GM12878 (cell line): ENCODE results near the gene TBC1D5. TPM values are rescaled to one million over a fixed set of nuclear protein-coding genes. Genes with fewer than 3 reads are reported as not detected.

Source experiments
- ATAC-seq: fragments of 200-7000 bp; cut with Tn5 transposase; 3 replicates; pipeline ENCODE4 v1.9.1; 2020; ENCODE audit warnings: mild to moderate bottlenecking, moderate library complexity
- BruUV-seq: library from RNA; stranded (reverse); fragments of 400-500 nt; replicated peaks from 2 replicates; lab custom pipeline; 2021; lab: Mats Ljungman, UMichigan
- CTCF ChIA-PET: fragments of 300-600 bp; sonication (Branson Sonifier 250); formaldehyde crosslinking; extraction: SDS; loops from one replicate; lab custom pipeline; 2021; ENCODE audit warnings: inconsistent platforms; lab: Yijun Ruan, JAX
- POLR2A ChIA-PET: fragments of 350-600 bp; formaldehyde crosslinking; extraction: SDS; loops from one replicate; lab custom pipeline; 2021; ENCODE audit warnings: inconsistent platforms; lab: Charles Lee
- RAD21 ChIA-PET: fragments of 300-600 bp; sonication (Branson Sonifier 250); formaldehyde crosslinking; loops from one replicate; lab custom pipeline; 2023; ENCODE audit warnings: antibody characterized with exemption; ENCODE audit not compliant: unreplicated experiment; lab: Charles Lee
- SMC1A ChIA-PET: fragments of 300-600 bp; sonication (Branson Sonifier 250); formaldehyde crosslinking; loops from one replicate; lab custom pipeline; 2023; ENCODE audit not compliant: unreplicated experiment, uncharacterized antibody; lab: Charles Lee
- DNase-seq: peaks from one replicate; pipeline ENCODE4 v3.0.0-alpha.2; 2011; ENCODE audit warnings: low read depth, low spot score
- FAIRE-seq: peaks from 3 replicates; lab custom pipeline; 2011; peaks lifted over from hg19 to GRCh38; lab: Jason Lieb, UNC
- H2AFZ ChIP-seq: 2 replicates; pipeline ENCODE4 v1.6.0; 2011; ENCODE audit warnings: low read depth, low read length, control low read depth; ENCODE audit not compliant: control insufficient read depth
- H3K27ac ChIP-seq: 2 replicates; pipeline ENCODE4 v1.5.1; 2011; ENCODE audit warnings: control low read depth; ENCODE audit not compliant: control insufficient read depth, insufficient read depth
- H3K27me3 ChIP-seq, 2 experiments: replicated peaks in 1 of 2; 2 replicates each; pipeline versions ENCODE4 v1.6.0 to v1.6.1; 2011; ENCODE audit warnings: low read length in 1 of 2; ENCODE audit not compliant: control insufficient read depth in 2 of 2, insufficient read depth in 2 of 2
- H3K36me3 ChIP-seq, 2 experiments: 2 replicates each; pipeline ENCODE4 v1.5.1; 2011; ENCODE audit warnings: low read length in 1 of 2; ENCODE audit not compliant: control insufficient read depth in 2 of 2, insufficient read depth in 2 of 2
- H3K4me1 ChIP-seq: 2 replicates; pipeline ENCODE4 v1.6.1; 2011; ENCODE audit warnings: mild to moderate bottlenecking, low read length, moderate library complexity, mixed read lengths; ENCODE audit not compliant: control insufficient read depth, insufficient read depth
- H3K4me2 ChIP-seq: 2 replicates; pipeline ENCODE4 v1.6.0; 2011; ENCODE audit warnings: control low read depth; ENCODE audit not compliant: control insufficient read depth, insufficient read depth
- H3K4me3 ChIP-seq: fragments of 200-600 bp; sonication (generic); 2 replicates; pipeline ENCODE4 v1.5.1; 2016
- H3K79me2 ChIP-seq: 2 replicates; pipeline ENCODE4 v1.6.0; 2011; ENCODE audit warnings: low read length; ENCODE audit not compliant: control insufficient read depth, insufficient read depth
- H3K9ac ChIP-seq: 2 replicates; pipeline ENCODE4 v1.8.0; 2011; ENCODE audit warnings: low read length, control low read depth, mixed read lengths; ENCODE audit not compliant: control insufficient read depth, insufficient read depth
- H3K9me3 ChIP-seq: replicated peaks from 3 replicates; pipeline ENCODE4 v1.5.1; 2011; ENCODE audit warnings: mild to moderate bottlenecking, low read length; ENCODE audit not compliant: control insufficient read depth, insufficient read depth
- H4K20me1 ChIP-seq: 2 replicates; pipeline ENCODE4 v1.6.0; 2011; ENCODE audit not compliant: control insufficient read depth, insufficient read depth
- BACH1 ChIP-seq: fragments of 450-650 bp; IDR thresholded peaks from 2 replicates; pipeline ENCODE4 v1.6.1; 2017; ENCODE audit warnings: mild to moderate bottlenecking, borderline replicate concordance
- DPF2 ChIP-seq: fragments of 450-650 bp; IDR thresholded peaks from 2 replicates; pipeline ENCODE4 v1.6.1; 2017; ENCODE audit warnings: mild to moderate bottlenecking
- EP300 ChIP-seq, 2 experiments: fragments of 150-350 bp in 1 of 2; IDR thresholded peaks; 2 replicates each; pipeline ENCODE4 v1.6.1; 2011 to 2012; ENCODE audit warnings: low read depth in 2 of 2, low read length in 2 of 2, borderline replicate concordance in 1 of 2, improper control_type of control experiment in 1 of 2, inconsistent platforms in 1 of 2; ENCODE audit not compliant: control insufficient read depth in 1 of 2
- FOXM1 ChIP-seq: IDR thresholded peaks from 2 replicates; pipeline ENCODE4 v1.6.1; 2012; ENCODE audit warnings: low read depth, mild to moderate bottlenecking, inconsistent platforms, low read length, moderate library complexity
- IKZF2 ChIP-seq, 2 experiments: fragments of 450-650 bp; IDR thresholded peaks; 2 replicates each; pipeline ENCODE4 v1.6.1; 2017; ENCODE audit warnings: mild to moderate bottlenecking in 2 of 2, moderate library complexity in 2 of 2
- MXI1 ChIP-seq: fragments of 150-350 bp; IDR thresholded peaks from 2 replicates; pipeline ENCODE4 v1.6.1; 2011; ENCODE audit warnings: low read depth, mild to moderate bottlenecking, inconsistent platforms, low read length, improper control_type of control experiment
- NBN ChIP-seq: fragments of 450-650 bp; IDR thresholded peaks from 2 replicates; pipeline ENCODE4 v1.6.1; 2016
- RELB ChIP-seq: fragments of 450-650 bp; IDR thresholded peaks from 2 replicates; pipeline ENCODE4 v1.6.1; 2017; ENCODE audit warnings: low read depth, mild to moderate bottlenecking, moderate library complexity
- ZBTB40 ChIP-seq: fragments of 450-650 bp; IDR thresholded peaks from 2 replicates; pipeline ENCODE4 v1.6.1; 2016; ENCODE audit warnings: mild to moderate bottlenecking, moderate library complexity, borderline replicate concordance
- ZSCAN29 ChIP-seq: fragments of 450-650 bp; IDR thresholded peaks from 2 replicates; pipeline ENCODE4 v1.6.1; 2017; ENCODE audit warnings: mild to moderate bottlenecking, moderate library complexity
- WGBS: methylation state at CpG from one replicate; pipeline ENCODE4 v1.1.6; 2016; ENCODE audit warnings: low lambda C conversion rate; ENCODE audit not compliant: insufficient replicate concordance, insufficient coverage; ENCODE audit errors: missing lambda C conversion rate; 5-methylcytosine and 5-hydroxymethylcytosine counted together
- in situ Hi-C: fragments of 300-500 bp; cut with MboI; formaldehyde crosslinking; loops from 9 replicates; pipeline ENCODE4 v1.14.3; 2018; ENCODE audit warnings: mixed read lengths
- intact Hi-C: fragments of 100-400 bp; cut with micrococcal nuclease; formaldehyde crosslinking; loops from one replicate; pipeline ENCODE4 v1.14.2; 2022; ENCODE audit not compliant: unreplicated experiment
- polyA plus RNA-seq, 11 experiments: library from polyadenylated mRNA; depleted of rRNA in 4 of 11; unstranded in 6 of 11; stranded (reverse) in 5 of 11; fragments of >200 nt; fragmentation: Nextera tagmentation in 4 of 11; fragmentation: Illumina TruSeq in 1 of 11; extraction: Ambion mirVana in 4 of 11; extraction: Trizol in 1 of 11; gene quantifications; 1 replicate in 1 of 11; 2 replicates in 10 of 11; pipeline versions ENCODE4 v1.2.1 to v1.2.3, GENCODE V29; 2011 to 2016; ENCODE audit warnings: inconsistent platforms in 2 of 11, missing spikeins in 2 of 11, low read depth in 1 of 11
- total RNA-seq, 4 experiments: library from RNA; depleted of rRNA in 3 of 4; stranded (reverse); fragments of >200 nt in 3 of 4; fragmentation: Illumina TruSeq in 1 of 4; extraction: Trizol in 1 of 4; gene quantifications; 2 replicates each; pipeline versions ENCODE4 v1.2.1 to v1.2.3, GENCODE V29; 2013 to 2021
- TF ChIP-seq, protein P1 (sequence below): fragments of 450-650 bp; IDR thresholded peaks from 2 replicates; pipeline ENCODE4 v1.6.1; 2017; ENCODE audit warnings: borderline replicate concordance
- TF ChIP-seq, protein P2 (sequence below): fragments of 450-650 bp; conservative IDR thresholded peaks from 2 replicates; pipeline ENCODE4 v1.6.1; 2017; ENCODE audit warnings: mild to moderate bottlenecking, moderate library complexity

TBC1D5 gene
- total and polyA plus RNA-seq, 10 of the 15 experiments (the other 5 are each of a cell fraction or from before 2014, with no cell fraction given), result 5.5 to 61.0 (median 43.8) TPM

DNA sequence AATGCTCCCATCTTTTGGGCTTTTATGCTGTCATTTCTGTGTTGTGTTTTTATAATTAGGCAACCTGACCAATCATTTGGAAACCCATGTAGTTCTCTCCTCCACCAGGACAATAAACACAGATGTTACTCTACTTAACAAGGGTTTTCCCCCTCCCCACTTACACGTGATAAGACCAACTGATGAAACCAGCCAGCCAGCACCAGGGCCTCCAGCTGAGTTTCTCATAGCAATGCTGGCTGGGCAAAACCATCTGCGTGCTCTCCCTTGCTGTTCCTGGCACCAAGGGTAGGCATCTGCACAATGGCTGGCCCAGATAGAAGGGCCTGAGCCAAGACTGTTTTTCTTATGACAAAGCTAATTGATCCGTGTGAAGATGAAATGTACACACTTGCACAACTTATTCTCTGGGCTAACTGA, 547.2 kb downstream of the TBC1D5 start:
- H2AFZ ChIP-seq, result no peak overlapping the region; the same call in 1 of the 2 replicates
- POLR2A ChIA-PET, result interaction anchor here (0.6 to 4.9 kb wide), 9 partner anchors 12 to 358 kb away, joined by 3 to 24 read pairs (median 4); partner anchors contain the start of gene PLCL2
- no TSS peak for BruUV-seq
- peak; percentile 28; the same call in 1 of the 2 replicates for TF ChIP-seq MXI1
- TF ChIP-seq FOXM1, result peak; percentile 93
- TF ChIP-seq, protein P1, sequence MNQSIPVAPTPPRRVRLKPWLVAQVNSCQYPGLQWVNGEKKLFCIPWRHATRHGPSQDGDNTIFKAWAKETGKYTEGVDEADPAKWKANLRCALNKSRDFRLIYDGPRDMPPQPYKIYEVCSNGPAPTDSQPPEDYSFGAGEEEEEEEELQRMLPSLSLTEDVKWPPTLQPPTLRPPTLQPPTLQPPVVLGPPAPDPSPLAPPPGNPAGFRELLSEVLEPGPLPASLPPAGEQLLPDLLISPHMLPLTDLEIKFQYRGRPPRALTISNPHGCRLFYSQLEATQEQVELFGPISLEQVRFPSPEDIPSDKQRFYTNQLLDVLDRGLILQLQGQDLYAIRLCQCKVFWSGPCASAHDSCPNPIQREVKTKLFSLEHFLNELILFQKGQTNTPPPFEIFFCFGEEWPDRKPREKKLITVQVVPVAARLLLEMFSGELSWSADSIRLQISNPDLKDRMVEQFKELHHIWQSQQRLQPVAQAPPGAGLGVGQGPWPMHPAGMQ, result no peak
- no peak for TF ChIP-seq ZSCAN29
- TF ChIP-seq DPF2, result peak; percentile 85
- TF ChIP-seq RELB, result peak; percentile 44; the same call in 1 of the 2 replicates
- peak; percentile 59; the same call in 1 of the 2 replicates for TF ChIP-seq BACH1
- TF ChIP-seq, protein P2, sequence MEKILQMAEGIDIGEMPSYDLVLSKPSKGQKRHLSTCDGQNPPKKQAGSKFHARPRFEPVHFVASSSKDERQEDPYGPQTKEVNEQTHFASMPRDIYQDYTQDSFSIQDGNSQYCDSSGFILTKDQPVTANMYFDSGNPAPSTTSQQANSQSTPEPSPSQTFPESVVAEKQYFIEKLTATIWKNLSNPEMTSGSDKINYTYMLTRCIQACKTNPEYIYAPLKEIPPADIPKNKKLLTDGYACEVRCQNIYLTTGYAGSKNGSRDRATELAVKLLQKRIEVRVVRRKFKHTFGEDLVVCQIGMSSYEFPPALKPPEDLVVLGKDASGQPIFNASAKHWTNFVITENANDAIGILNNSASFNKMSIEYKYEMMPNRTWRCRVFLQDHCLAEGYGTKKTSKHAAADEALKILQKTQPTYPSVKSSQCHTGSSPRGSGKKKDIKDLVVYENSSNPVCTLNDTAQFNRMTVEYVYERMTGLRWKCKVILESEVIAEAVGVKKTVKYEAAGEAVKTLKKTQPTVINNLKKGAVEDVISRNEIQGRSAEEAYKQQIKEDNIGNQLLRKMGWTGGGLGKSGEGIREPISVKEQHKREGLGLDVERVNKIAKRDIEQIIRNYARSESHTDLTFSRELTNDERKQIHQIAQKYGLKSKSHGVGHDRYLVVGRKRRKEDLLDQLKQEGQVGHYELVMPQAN, result peak; percentile 29
- TF ChIP-seq IKZF2 (IDR thresholded peaks at IDR 0.05), result peak; percentile 89
- TF ChIP-seq NBN, result peak; percentile 62; the same call in 1 of the 2 replicates
- TF ChIP-seq EP300 (IDR thresholded peaks at IDR 0.05; ENCODE audit: borderline replicate concordance in 1 of 2, control insufficient read depth in 1 of 2, low read depth in 2 of 2, low read length in 2 of 2), result peak; percentile 85 to 92
- TF ChIP-seq ZBTB40, result no peak

More for the DNA sequence above, 547.2 kb downstream of the TBC1D5 start:
- WGBS, result 0% methylated on average over 3 of the region's 3 CpGs
- H3K36me3 ChIP-seq, result no peaks in the 10 kb centered on the region; a peak in 1 of 4 replicates
- H3K9me3 ChIP-seq, result no peaks in the 10 kb centered on the region
- DNase-seq (peak; percentile 79), FAIRE-seq (peak; percentile 35), ATAC-seq (peak; percentile 95)
- RAD21 ChIA-PET, result interaction anchor here (0.7 to 5.9 kb wide), 25 partner anchors 9 to 683 kb away, joined by 3 to 64 read pairs (median 5); partner anchors contain the start of gene PLCL2
- H3K4me3 ChIP-seq, result peak overlapping the region; percentile 23; the same call in 1 of the 2 replicates
- H3K27ac ChIP-seq, result peak overlapping the region; percentile 54
- peak overlapping the region; percentile 80 for H3K4me2 ChIP-seq
- H3K9ac ChIP-seq, result no peak overlapping the region; the same call in 1 of the 2 replicates
- in situ Hi-C loops (no loop called here), intact Hi-C loops (loop anchor here (1.0 to 5.0 kb wide), 4 partner anchors 38 to 298 kb away; no protein-coding TSS in a partner anchor)
- H3K27me3 ChIP-seq, result no peaks in the 10 kb centered on the region
- H3K79me2 ChIP-seq, result no peaks in the 10 kb centered on the region
- SMC1A ChIA-PET, result interaction anchor here (0.9 to 7.5 kb wide), 26 partner anchors 10 to 646 kb away, joined by 3 to 105 read pairs (median 5); partner anchors contain the start of gene PLCL2
- H3K4me1 ChIP-seq, result peaks cover 34% of the 10 kb centered on the region
- CTCF ChIA-PET, result interaction anchor here (0.6 to 7.9 kb wide), 30 partner anchors 12 to 647 kb away, joined by 3 to 98 read pairs (median 4); no protein-coding TSS in a partner anchor
- no peaks in the 10 kb centered on the region for H4K20me1 ChIP-seq
